Spleen (tissue), 11 donors: ENCODE results near the gene TRNP1. TPM values are rescaled to one million over a fixed set of nuclear protein-coding genes. Genes with fewer than 3 reads are reported as not detected.

Experiments used
- DNase-seq: peaks from one replicate; pipeline ENCODE4 v3.0.0-alpha.2; 2020
- H3K27ac ChIP-seq, 8 donors: fragments of 200-600 bp; sonication (generic) in 7 of 8; 1 replicate in 4 of 8; 2 replicates in 4 of 8; pipeline versions ENCODE4 v1.5.0 to v1.8.0; 2016 to 2021; ENCODE audit warnings: inconsistent platforms in 4 of 8, mild to moderate bottlenecking in 4 of 8, moderate library complexity in 1 of 8
- H3K27me3 ChIP-seq, 7 donors: fragments of 200-600 bp; sonication (generic) in 6 of 7; replicated peaks in 1 of 7; 1 replicate in 4 of 7; 2 replicates in 3 of 7; pipeline versions ENCODE4 v1.5.0 to v1.8.0; 2016 to 2021; ENCODE audit warnings: inconsistent platforms in 3 of 7, mild to moderate bottlenecking in 1 of 7
- H3K36me3 ChIP-seq, 6 donors: fragments of 200-600 bp; sonication (generic) in 5 of 6; 1 replicate in 4 of 6; 2 replicates in 2 of 6; pipeline versions ENCODE4 v1.5.0 to v1.8.0; 2016 to 2021; ENCODE audit warnings: inconsistent platforms in 2 of 6
- H3K4me1 ChIP-seq, 6 donors: fragments of 200-600 bp; sonication (generic) in 5 of 6; 1 replicate in 3 of 6; 2 replicates in 3 of 6; pipeline versions ENCODE4 v1.5.0 to v1.8.0; 2016 to 2021; ENCODE audit warnings: inconsistent platforms in 3 of 6
- H3K4me3 ChIP-seq, 8 donors: fragments of 200-600 bp; sonication (generic) in 7 of 8; 1 replicate in 4 of 8; 2 replicates in 4 of 8; pipeline versions ENCODE4 v1.5.0 to v1.8.0; 2016 to 2021; ENCODE audit warnings: inconsistent platforms in 4 of 8, mild to moderate bottlenecking in 4 of 8, moderate library complexity in 2 of 8
- H3K9me3 ChIP-seq, 8 donors: fragments of 200-600 bp; sonication (generic) in 7 of 8; 1 replicate in 4 of 8; 2 replicates in 4 of 8; pipeline versions ENCODE4 v1.5.0 to v1.8.0; 2016 to 2021; ENCODE audit warnings: inconsistent platforms in 4 of 8
- CTCF ChIP-seq, 11 experiments: fragments of 200-600 bp in 7 of 11; fragments of 450-650 bp in 4 of 11; sonication (generic) in 4 of 11; IDR thresholded peaks in 8 of 11; conservative IDR thresholded peaks in 3 of 11; 1 replicate in 7 of 11; 2 replicates in 4 of 11; pipeline versions ENCODE4 v1.4.0 to v1.8.0; 2016 to 2021; ENCODE audit warnings: antibody characterized with exemption in 11 of 11, inconsistent platforms in 4 of 11, mild to moderate bottlenecking in 1 of 11
- POLR2A ChIP-seq, 3 donors: fragments of 450-650 bp; IDR thresholded peaks; one replicate each; pipeline ENCODE4 v1.5.1; 2017; ENCODE audit warnings: antibody characterized with exemption in 3 of 3, mild to moderate bottlenecking in 1 of 3
- POLR2AphosphoS5 ChIP-seq, 3 donors: sonication (generic); formaldehyde crosslinking; IDR thresholded peaks; one replicate each; pipeline ENCODE4 v1.5.1; 2017; ENCODE audit warnings: antibody characterized with exemption in 3 of 3
- WGBS, 5 donors: extraction: QIAGEN DNeasy Blood & Tissue Kit in 3 of 5; methylation state at CpG; one replicate each; pipeline versions ENCODE4 v1.1.5 to v1.1.7; 2013 to 2018; 5-methylcytosine and 5-hydroxymethylcytosine counted together
- intact Hi-C: fragments of 100-400 bp; cut with DNase I; formaldehyde crosslinking; loops from one replicate; pipeline ENCODE4 v1.15.0; 2023; ENCODE audit warnings: low total_unique reads
- polyA plus RNA-seq, 3 donors: library from polyadenylated mRNA; stranded (reverse); fragments of 200-250 nt; gene quantifications; one replicate each; pipeline ENCODE4 v1.2.1, GENCODE V29; 2013
- total RNA-seq, 7 donors: library from RNA; depleted of rRNA in 3 of 7; stranded (reverse); fragments of >200 nt in 3 of 7; fragmentation: NEBNext Ultra II Directional in 4 of 7; extraction: Animal tissue kit (Norgen Biotek cat#: 25700) in 4 of 7; gene quantifications; one replicate each; pipeline versions ENCODE4 v1.1.0 to v1.2.1, GENCODE V29; 2016 to 2021
- donor health status: healthy with polysubstance abuse.
- donor health status: DM: no; HTN: no; CAD: no; lungs with moderate emphysema.
- donor health status: DM: no; HTN: no; CAD: no.
- donor health status: Bipolar disorder and iron deficiency.
- donor health status: healthy.
- donor health status: DM: no; HTN: no; CAD: no.
- donor health status: DM: yes; HTN: yes; CAD: no.

The TRNP1 gene
- total and polyA plus RNA-seq, 10 donors, result 3.1 to 18.1 (median 6.5) TPM

- Histone ChIP-seq H3K27me3 (no peaks in the 10 kb centered on the region), H3K9me3 (no peaks in the 10 kb centered on the region), H3K27ac (no peak overlapping the region), H3K36me3 (no peaks in the 10 kb centered on the region), H3K4me1 (peaks cover 3 to 39% (median 22%) of the 10 kb centered on the region in 6 donors), H3K4me3 (no peak overlapping the region)
- DNase-seq, result no peak
- 71 to 79% (median 73%) methylated on average over 9 to 10 of the region's 10 CpGs for WGBS, 5 donors
- intact Hi-C loops, result no loop called here
- no peak for TF ChIP-seq POLR2AphosphoS5 (IDR thresholded peaks at IDR 0.05)
- no peak for TF ChIP-seq CTCF (IDR thresholded peaks at IDR 0.05 in 8 of 11, conservative IDR thresholded peaks at IDR 0.05 in 3 of 11)
- no peak for TF ChIP-seq POLR2A (IDR thresholded peaks at IDR 0.05)
Observed at GRCh38 chr1:27004471-27005165, 11.1 kb downstream of the TRNP1 start.

- intact Hi-C loops, result no loop called here
- 77 to 95% (median 93%) methylated on average over 3 of the region's 3 CpGs for WGBS, 5 donors
- DNase-seq, result no peak
- TF ChIP-seq POLR2AphosphoS5 (IDR thresholded peaks at IDR 0.05), result no peak
- Histone ChIP-seq H3K4me1 (peaks cover 3 to 37% (median 21%) of the 10 kb centered on the region in 6 donors), H3K4me3 (no peak overlapping the region), H3K36me3 (no peaks in the 10 kb centered on the region), H3K27me3 (no peaks in the 10 kb centered on the region), H3K9me3 (no peaks in the 10 kb centered on the region), H3K27ac (no peak overlapping the region)
Observed at GRCh38 chr1:27005166-27005530, 11.7 kb downstream of the TRNP1 start.

- WGBS, 5 donors, result 88 to 95% (median 92%) methylated on average over 32 to 48 of the region's 48 CpGs
- Histone ChIP-seq H3K27ac (no peak overlapping the region), H3K9me3 (no peaks in the 10 kb centered on the region), H3K27me3 (peaks cover 0 to 1% (median 0%) of the 10 kb centered on the region in 7 donors), H3K4me3 (no peak overlapping the region), H3K4me1 (peaks cover 3 to 29% (median 17%) of the 10 kb centered on the region in 6 donors), H3K36me3 (no peaks in the 10 kb centered on the region)
- DNase-seq, result no peak
- intact Hi-C loops, result no loop called here
- TF ChIP-seq POLR2A (IDR thresholded peaks at IDR 0.05) (no peak), CTCF (IDR thresholded peaks at IDR 0.05 in 8 of 11, conservative IDR thresholded peaks at IDR 0.05 in 3 of 11) (no peak), POLR2AphosphoS5 (IDR thresholded peaks at IDR 0.05) (no peak)
Observed at GRCh38 chr1:27005648-27006496, 12.4 kb downstream of the TRNP1 start.

DNA sequence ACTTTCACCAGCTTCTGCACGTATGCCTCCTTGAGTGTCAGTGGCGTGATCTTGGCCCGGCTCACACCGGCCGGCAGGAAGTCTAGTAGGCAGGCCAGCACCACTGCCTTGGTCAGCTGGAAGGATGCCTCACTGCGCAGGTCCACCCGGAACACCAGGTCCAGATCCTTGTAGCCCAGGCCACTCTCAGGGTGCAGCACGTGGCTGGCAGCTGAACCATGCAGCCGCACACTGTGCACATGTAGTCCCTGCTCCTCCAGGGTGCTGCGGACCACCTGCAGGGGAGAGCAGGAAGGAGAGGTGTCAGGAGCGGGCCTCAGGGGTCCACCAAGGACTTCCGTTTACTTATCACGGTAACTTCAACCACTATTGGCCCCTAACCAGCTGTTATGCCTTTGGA is 13.2 kb downstream of the TRNP1 start:
- Histone ChIP-seq H3K4me3 (no peak overlapping the region), H3K36me3 (no peaks in the 10 kb centered on the region), H3K4me1 (peaks cover 0 to 22% (median 9%) of the 10 kb centered on the region in 6 donors), H3K27me3 (peaks cover 0 to 10% (median 0%) of the 10 kb centered on the region in 7 donors), H3K9me3 (no peaks in the 10 kb centered on the region), H3K27ac (no peak overlapping the region)
- 70 to 85% (median 79%) methylated on average over 10 to 13 of the region's 13 CpGs for WGBS, 5 donors
- no peak for DNase-seq
- TF ChIP-seq POLR2AphosphoS5 (IDR thresholded peaks at IDR 0.05) (no peak), POLR2A (IDR thresholded peaks at IDR 0.05) (no peak), CTCF (IDR thresholded peaks at IDR 0.05 in 8 of 11, conservative IDR thresholded peaks at IDR 0.05 in 3 of 11) (no peak)
- intact Hi-C loops, result no loop called here
